GM12892 (cell line): ENCODE data around the gene ATP9A.

Experiments used
- DNase-seq: peaks from one replicate; pipeline ENCODE4 v3.0.0; 2011; ENCODE audit not compliant: insufficient read length
- FAIRE-seq: peaks from 2 replicates; lab custom pipeline; 2011; peaks lifted over from hg19 to GRCh38; lab: Jason Lieb, UNC
- POLR2A ChIP-seq: IDR thresholded peaks from 2 replicates; pipeline ENCODE4 v1.6.1; 2011; ENCODE audit warnings: low read depth, low read length, control low read depth
- POLR2AphosphoS5 ChIP-seq: IDR thresholded peaks from 2 replicates; pipeline ENCODE4 v1.6.1; 2011; ENCODE audit warnings: low read depth, low read length, control low read depth
- TAF1 ChIP-seq: IDR thresholded peaks from 2 replicates; pipeline ENCODE4 v1.6.1; 2011; ENCODE audit warnings: low read depth, mild to moderate bottlenecking, control low read depth, low read length, borderline replicate concordance

The ATP9A gene

DNA sequence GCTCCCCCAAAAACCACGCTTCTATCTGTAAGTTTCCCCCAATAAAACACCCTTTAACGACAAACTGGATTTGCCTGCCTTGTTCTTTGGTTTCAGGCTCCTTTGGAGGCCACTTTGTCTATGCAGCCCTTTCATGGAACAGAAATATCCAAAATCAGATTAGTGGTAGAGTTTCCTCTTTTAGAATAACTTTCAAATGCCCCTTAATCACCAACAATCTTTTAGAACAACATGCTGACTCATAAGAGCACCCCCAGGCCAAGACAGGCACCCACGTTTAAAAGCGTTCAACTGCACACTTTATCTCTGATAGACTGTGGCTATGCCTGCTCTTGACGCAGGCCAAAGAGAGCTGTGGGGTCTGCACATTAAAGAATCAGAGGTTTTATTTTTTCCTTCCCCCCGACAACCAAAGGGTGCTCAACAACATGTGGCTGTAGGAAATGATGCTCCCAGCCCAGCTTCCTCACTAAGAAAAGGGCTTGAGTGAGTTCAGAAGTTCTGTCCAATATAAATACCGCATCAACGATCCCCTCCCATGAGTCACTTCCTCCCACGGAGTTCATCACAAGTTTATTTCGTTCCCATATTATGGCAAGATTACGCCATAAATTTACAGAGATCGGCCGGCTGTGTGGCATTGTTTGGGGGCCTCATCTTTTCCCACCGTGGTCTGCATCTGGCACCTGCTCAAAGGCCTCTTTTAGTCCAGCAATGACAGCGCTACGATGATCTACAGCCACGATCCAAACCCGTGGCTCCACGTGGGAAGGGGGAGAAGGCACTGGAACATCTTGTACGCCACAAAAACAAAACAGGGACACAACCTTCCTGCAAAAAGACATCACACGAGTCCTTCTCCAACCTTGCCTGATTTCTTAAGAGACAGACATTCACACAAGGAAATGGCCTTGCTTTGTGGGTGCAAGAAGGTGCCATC lies 136.9 kb downstream of the ATP9A start:
- TF ChIP-seq POLR2AphosphoS5, result no peak
- TF ChIP-seq POLR2A, result no peak
- no peak for TF ChIP-seq TAF1
- no peak for FAIRE-seq
- DNase-seq, result no peak

- TF ChIP-seq POLR2A (no peak), TAF1 (no peak), POLR2AphosphoS5 (no peak)
- no peak for FAIRE-seq
Observed at GRCh38 chr20:51629399-51630058, 138.7 kb downstream of the ATP9A start.

GRCh38 chr20:51628533-51629398 lies 139.4 kb downstream of the ATP9A start:
- TF ChIP-seq TAF1 (no peak), POLR2A (no peak), POLR2AphosphoS5 (no peak)
- DNase-seq (no peak), FAIRE-seq (no peak)

More at GRCh38 chr20:51629399-51630058, 138.7 kb downstream of the ATP9A start:
- no peak for DNase-seq

DNA sequence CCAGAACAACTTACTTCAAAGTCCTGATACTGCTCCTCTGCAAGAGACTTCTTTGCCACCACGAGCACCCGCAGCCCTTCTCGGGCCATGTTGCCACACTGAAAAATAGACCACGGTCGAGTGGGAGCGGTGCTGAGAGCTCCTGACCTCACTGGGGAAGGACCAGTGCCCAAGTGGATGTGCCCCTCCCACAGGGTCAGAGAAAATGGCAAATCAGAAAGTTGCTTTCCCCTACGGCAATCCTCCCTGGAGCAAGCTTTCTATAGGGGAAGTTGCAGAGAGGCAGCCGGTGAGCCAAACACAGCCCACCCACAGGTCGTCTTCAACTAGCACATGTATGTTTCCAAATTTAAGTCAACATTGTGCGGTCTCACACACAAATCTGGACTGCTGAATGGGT lies 140.6 kb downstream of the ATP9A start:
- DNase-seq (no peak), FAIRE-seq (no peak)
- no peak for TF ChIP-seq TAF1
- TF ChIP-seq POLR2A, result no peak
- no peak for TF ChIP-seq POLR2AphosphoS5

DNA sequence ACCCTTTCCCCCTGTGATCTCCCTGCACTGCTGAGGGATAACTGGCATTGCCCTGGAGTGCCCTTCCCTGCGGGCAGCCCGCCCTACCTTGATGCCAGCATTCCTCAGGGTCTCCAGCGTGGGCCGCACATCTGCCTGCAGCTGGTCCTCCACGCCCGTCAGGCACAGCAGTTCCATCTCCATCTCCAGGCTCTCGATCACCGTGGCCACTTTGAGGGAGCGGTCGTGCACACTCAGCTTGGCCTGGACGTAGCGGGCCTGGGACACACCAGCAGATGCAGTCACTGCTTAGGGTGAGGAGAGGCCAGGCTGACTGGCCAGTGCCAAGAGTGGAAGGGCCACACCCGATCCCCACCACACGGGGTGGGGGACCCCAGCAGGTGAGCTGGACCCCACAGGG lies 143.1 kb downstream of the ATP9A start:
- DNase-seq, result no peak

GRCh38 chr20:51624157-51624731 lies 143.9 kb downstream of the ATP9A start:
- TF ChIP-seq POLR2A (no peak), TAF1 (no peak), POLR2AphosphoS5 (no peak)
- FAIRE-seq (peak; percentile 70), DNase-seq (peak; percentile 64)

More for the DNA sequence above, 143.1 kb downstream of the ATP9A start:
- TF ChIP-seq POLR2AphosphoS5, result no peak
- FAIRE-seq, result no peak

GRCh38 chr20:51623255-51623654 lies 144.9 kb downstream of the ATP9A start:
- no peak for TF ChIP-seq POLR2A
- TF ChIP-seq TAF1, result no peak
- TF ChIP-seq POLR2AphosphoS5, result no peak
- no peak for FAIRE-seq
- DNase-seq, result no peak

DNA sequence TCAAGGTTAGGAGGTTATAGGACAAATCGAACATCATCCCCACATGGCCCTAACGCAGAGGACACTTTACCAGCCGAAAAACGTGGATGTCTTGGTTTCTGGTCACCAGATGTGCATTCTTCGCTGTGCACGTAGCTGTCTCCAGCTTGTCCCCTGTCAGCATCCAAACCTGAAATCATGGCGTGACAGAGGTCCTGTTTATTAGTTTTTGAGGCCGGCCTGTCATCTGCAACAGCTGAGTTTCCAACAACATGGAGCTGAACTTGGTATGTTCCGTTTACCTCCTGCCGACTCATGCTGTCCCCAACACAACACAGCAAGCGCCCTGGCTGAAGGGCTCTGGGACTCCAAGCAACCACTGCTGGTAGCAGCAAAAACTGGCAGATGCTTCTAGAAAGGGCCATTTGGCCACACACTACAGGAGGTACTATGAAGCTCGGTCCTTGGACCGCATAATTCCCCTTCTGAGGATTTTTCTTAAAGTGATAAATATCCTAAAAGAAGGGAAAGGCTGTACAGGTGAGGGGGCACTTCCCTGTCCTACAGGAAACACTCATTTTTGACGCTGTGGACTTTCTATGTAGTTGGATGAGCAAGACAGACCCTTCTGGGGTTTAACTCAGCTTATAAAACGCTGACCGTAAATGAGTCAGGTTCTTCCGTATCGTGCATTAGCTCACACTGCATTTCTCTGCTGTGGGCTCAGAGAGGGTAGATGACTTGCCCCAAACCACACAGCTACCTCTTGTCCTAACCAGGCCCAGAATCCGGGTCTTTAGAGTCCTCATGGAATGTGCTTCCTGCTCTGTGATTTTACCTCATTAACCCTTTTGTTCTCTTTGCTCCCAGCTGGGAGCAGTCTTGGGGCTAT lies 146.0 kb downstream of the ATP9A start:
- no peak for FAIRE-seq
- DNase-seq, result no peak
- TF ChIP-seq POLR2AphosphoS5 (no peak), TAF1 (no peak), POLR2A (no peak)

GRCh38 chr20:51620432-51620831 lies 147.8 kb downstream of the ATP9A start:
- DNase-seq (no peak), FAIRE-seq (no peak)
- TF ChIP-seq POLR2A (no peak), POLR2AphosphoS5 (no peak), TAF1 (no peak)

DNA sequence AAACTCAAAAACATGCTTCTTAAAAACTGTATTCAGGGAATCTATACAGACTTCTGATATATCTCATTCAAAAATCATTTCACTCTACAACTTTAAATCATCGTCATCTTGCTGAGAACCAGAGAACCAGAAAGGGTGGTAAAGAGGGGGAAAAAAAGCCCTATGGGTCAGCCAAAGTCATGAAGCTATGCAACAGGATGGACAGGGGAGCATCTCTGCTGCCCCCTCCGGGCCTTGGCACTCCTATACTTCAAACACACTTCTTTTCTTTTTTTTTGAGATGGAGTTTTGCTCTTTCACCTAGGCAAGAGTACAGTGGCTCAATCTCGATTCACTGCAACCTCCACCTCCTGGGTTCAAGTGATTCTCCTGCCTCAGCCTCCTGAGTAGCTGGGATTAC lies 152.1 kb downstream of the ATP9A start:
- no peak for FAIRE-seq
- TF ChIP-seq POLR2AphosphoS5 (no peak), TAF1 (no peak), POLR2A (no peak)
- DNase-seq, result no peak

GRCh38 chr20:51614687-51615086 lies 153.5 kb downstream of the ATP9A start:
- FAIRE-seq (peak; percentile 9), DNase-seq (no peak)
- TF ChIP-seq TAF1 (no peak), POLR2AphosphoS5 (no peak), POLR2A (no peak)
